WTC11 (cell line): ENCODE measurements around the gene MRPS27.

ENCODE experiments used
- CBFB ChIP-seq: sonication (generic); formaldehyde crosslinking; IDR thresholded peaks from 2 replicates; pipeline ENCODE4 v1.8.1; 2022; ENCODE audit warnings: mild to moderate bottlenecking, low read depth, missing genetic modification reagents
- ESRRA ChIP-seq: sonication (generic); formaldehyde crosslinking; IDR thresholded peaks from 2 replicates; pipeline ENCODE4 v1.8.1; 2022; ENCODE audit warnings: mild to moderate bottlenecking, missing genetic modification reagents, borderline replicate concordance
- FOXP1 ChIP-seq: sonication (generic); formaldehyde crosslinking; IDR thresholded peaks from 2 replicates; pipeline ENCODE4 v1.8.0; 2022; ENCODE audit warnings: missing genetic modification reagents, mild to moderate bottlenecking, moderate library complexity, borderline replicate concordance
- MAX ChIP-seq: sonication (generic); formaldehyde crosslinking; IDR thresholded peaks from 2 replicates; pipeline ENCODE4 v1.8.0; 2022; ENCODE audit warnings: mild to moderate bottlenecking, missing genetic modification reagents
- NFYB ChIP-seq: sonication (generic); formaldehyde crosslinking; conservative IDR thresholded peaks from 2 replicates; pipeline ENCODE4 v1.8.0; 2022; ENCODE audit warnings: low read depth, missing genetic modification reagents
- NR1H2 ChIP-seq: sonication (generic); formaldehyde crosslinking; IDR thresholded peaks from 2 replicates; pipeline ENCODE4 v1.9.0; 2021; ENCODE audit warnings: mild to moderate bottlenecking, moderate library complexity, missing genetic modification reagents
- TCF7 ChIP-seq: sonication (generic); formaldehyde crosslinking; IDR thresholded peaks from 2 replicates; pipeline ENCODE4 v1.8.0; 2022; ENCODE audit warnings: mild to moderate bottlenecking, low read depth, missing genetic modification reagents, moderate library complexity
- USF1 ChIP-seq: sonication (generic); formaldehyde crosslinking; IDR thresholded peaks from 2 replicates; pipeline ENCODE4 v1.8.0; 2022; ENCODE audit warnings: mild to moderate bottlenecking, missing genetic modification reagents
- TF ChIP-seq, protein P1 (sequence below): fragments of 200-600 bp; IDR thresholded peaks from 2 replicates; pipeline ENCODE4 v1.8.0; 2022; ENCODE audit warnings: antibody characterized with exemption
- TF ChIP-seq, protein P2 (sequence below): sonication (generic); formaldehyde crosslinking; IDR thresholded peaks from 2 replicates; pipeline ENCODE4 v1.8.0; 2023; ENCODE audit warnings: mild to moderate bottlenecking, missing genetic modification reagents
- TF ChIP-seq, protein P3 (sequence below): sonication (generic); formaldehyde crosslinking; IDR thresholded peaks from 2 replicates; pipeline ENCODE4 v1.8.0; 2022; ENCODE audit warnings: mild to moderate bottlenecking, missing genetic modification reagents

- TF ChIP-seq NFYB (CRISPR knock-in tag): no peak
- TF ChIP-seq, protein P1, sequence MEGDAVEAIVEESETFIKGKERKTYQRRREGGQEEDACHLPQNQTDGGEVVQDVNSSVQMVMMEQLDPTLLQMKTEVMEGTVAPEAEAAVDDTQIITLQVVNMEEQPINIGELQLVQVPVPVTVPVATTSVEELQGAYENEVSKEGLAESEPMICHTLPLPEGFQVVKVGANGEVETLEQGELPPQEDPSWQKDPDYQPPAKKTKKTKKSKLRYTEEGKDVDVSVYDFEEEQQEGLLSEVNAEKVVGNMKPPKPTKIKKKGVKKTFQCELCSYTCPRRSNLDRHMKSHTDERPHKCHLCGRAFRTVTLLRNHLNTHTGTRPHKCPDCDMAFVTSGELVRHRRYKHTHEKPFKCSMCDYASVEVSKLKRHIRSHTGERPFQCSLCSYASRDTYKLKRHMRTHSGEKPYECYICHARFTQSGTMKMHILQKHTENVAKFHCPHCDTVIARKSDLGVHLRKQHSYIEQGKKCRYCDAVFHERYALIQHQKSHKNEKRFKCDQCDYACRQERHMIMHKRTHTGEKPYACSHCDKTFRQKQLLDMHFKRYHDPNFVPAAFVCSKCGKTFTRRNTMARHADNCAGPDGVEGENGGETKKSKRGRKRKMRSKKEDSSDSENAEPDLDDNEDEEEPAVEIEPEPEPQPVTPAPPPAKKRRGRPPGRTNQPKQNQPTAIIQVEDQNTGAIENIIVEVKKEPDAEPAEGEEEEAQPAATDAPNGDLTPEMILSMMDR: no peak
- TF ChIP-seq MAX (CRISPR knock-in tag): no peak
- no peak for TF ChIP-seq NR1H2 (CRISPR knock-in tag)
- TF ChIP-seq FOXP1 (CRISPR knock-in tag): no peak
- TF ChIP-seq, protein P2, sequence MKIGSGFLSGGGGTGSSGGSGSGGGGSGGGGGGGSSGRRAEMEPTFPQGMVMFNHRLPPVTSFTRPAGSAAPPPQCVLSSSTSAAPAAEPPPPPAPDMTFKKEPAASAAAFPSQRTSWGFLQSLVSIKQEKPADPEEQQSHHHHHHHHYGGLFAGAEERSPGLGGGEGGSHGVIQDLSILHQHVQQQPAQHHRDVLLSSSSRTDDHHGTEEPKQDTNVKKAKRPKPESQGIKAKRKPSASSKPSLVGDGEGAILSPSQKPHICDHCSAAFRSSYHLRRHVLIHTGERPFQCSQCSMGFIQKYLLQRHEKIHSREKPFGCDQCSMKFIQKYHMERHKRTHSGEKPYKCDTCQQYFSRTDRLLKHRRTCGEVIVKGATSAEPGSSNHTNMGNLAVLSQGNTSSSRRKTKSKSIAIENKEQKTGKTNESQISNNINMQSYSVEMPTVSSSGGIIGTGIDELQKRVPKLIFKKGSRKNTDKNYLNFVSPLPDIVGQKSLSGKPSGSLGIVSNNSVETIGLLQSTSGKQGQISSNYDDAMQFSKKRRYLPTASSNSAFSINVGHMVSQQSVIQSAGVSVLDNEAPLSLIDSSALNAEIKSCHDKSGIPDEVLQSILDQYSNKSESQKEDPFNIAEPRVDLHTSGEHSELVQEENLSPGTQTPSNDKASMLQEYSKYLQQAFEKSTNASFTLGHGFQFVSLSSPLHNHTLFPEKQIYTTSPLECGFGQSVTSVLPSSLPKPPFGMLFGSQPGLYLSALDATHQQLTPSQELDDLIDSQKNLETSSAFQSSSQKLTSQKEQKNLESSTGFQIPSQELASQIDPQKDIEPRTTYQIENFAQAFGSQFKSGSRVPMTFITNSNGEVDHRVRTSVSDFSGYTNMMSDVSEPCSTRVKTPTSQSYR (CRISPR knock-in tag): no peak
- TF ChIP-seq, protein P3, sequence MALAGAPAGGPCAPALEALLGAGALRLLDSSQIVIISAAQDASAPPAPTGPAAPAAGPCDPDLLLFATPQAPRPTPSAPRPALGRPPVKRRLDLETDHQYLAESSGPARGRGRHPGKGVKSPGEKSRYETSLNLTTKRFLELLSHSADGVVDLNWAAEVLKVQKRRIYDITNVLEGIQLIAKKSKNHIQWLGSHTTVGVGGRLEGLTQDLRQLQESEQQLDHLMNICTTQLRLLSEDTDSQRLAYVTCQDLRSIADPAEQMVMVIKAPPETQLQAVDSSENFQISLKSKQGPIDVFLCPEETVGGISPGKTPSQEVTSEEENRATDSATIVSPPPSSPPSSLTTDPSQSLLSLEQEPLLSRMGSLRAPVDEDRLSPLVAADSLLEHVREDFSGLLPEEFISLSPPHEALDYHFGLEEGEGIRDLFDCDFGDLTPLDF (CRISPR knock-in tag): no peak
- TF ChIP-seq USF1 (CRISPR knock-in tag): no peak
- TF ChIP-seq CBFB (CRISPR knock-in tag): no peak
- TF ChIP-seq TCF7 (CRISPR knock-in tag): no peak
- no peak for TF ChIP-seq ESRRA
Observed at GRCh38 chr5:72290356-72291133, 29.5 kb downstream of the MRPS27 start.
